Brain microvascular endothelial cell (primary cell): ENCODE results near the gene KCNQ1OT1.

ENCODE experiments used
- DNase-seq: peaks from one replicate; pipeline ENCODE4 v3.0.0-alpha.2; 2020
- H3K27ac ChIP-seq: fragments of 250-450 bp; sonication (Bioruptor Pico); 2 replicates; pipeline ENCODE4 v1.5.1; 2020; ENCODE audit warnings: mild to moderate bottlenecking, moderate library complexity
- H3K27me3 ChIP-seq: fragments of 250-450 bp; sonication (Bioruptor Pico); replicated peaks from 2 replicates; pipeline ENCODE4 v1.5.1; 2020; ENCODE audit warnings: mild to moderate bottlenecking
- H3K36me3 ChIP-seq: fragments of 250-450 bp; sonication (Bioruptor Pico); replicated peaks from 2 replicates; pipeline ENCODE4 v1.5.1; 2020; ENCODE audit warnings: mild to moderate bottlenecking
- H3K4me3 ChIP-seq: 2 replicates; pipeline ENCODE4 v1.5.1; 2011; ENCODE audit warnings: low read depth, mild to moderate bottlenecking, control low read depth, low read length, moderate library complexity
- CTCF ChIP-seq: IDR thresholded peaks from 2 replicates; pipeline ENCODE4 v1.5.1; 2011; ENCODE audit warnings: low read depth, mild to moderate bottlenecking, moderate library complexity, low read length, control low read depth, inconsistent platforms; ENCODE audit errors: missing control alignments
- in situ Hi-C: cut with HindIII; loops from 2 replicates; pipeline ENCODE4 v1.10.0; 2017; ENCODE audit warnings: low sequenced_read_pairs, low pct_ligation_motif_present

KCNQ1OT1 gene

DNA sequence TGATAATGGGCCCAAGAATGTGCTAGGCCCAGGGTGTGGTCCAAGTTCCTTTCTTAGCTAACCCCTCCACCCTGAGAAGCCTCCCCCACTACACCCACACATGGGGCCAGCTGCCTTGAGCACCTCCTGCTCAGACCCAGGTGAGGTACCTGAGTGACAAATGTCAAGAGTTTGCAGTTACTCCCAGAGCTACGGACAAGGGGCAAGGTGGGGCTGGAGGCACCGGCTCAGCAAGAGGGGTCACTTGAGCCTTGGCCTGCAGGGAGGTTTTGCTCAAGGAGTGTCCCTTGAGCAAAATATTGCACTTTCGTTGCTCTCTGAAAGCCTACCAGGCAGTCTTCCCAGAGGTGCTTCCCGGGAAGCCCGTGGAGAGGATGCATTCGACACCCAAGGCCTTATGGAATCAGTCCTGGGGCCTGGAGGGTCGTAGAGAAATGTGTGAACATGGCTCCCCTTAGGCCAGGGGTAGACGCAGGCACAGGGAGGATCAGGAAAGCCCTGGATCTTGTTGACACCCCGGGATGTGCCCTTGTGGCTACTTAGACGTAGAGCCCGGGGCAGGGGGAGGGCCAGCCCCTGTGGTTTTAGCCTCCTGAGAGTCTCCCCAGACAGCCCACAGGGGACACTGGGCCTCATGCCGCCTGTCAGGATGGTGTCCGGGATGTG, 140.8 kb downstream of the KCNQ1OT1 start:
- no peaks in the 10 kb centered on the region for H3K36me3 ChIP-seq
- DNase-seq, result no peak
- in situ Hi-C loops, result no loop called here
- no peak for TF ChIP-seq CTCF
- H3K27ac ChIP-seq, result no peak overlapping the region
- H3K27me3 ChIP-seq, result no peaks in the 10 kb centered on the region
- H3K4me3 ChIP-seq, result no peak overlapping the region

DNA sequence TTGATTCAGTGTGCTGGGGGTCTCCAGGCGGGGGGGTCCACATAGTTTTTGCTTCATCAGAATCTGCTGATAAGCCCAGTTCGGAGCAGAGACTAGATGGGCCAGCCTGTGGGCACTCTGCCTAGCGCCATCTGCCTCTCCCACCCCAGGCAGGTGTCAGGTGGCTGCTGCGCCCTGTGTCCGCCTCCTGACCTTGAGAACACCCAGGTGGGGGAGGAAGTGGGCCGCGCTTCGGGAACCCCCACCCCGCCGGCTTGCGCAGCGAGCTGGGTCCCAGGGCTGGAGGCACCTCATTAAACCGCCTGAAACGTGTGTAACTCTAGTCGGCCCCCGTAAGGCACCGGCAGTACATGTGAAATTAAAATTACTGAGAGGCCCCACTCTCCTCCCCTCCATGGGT, 141.4 kb downstream of the KCNQ1OT1 start:
- Histone ChIP-seq H3K4me3 (no peak overlapping the region), H3K27ac (no peak overlapping the region), H3K27me3 (no peaks in the 10 kb centered on the region), H3K36me3 (no peaks in the 10 kb centered on the region)
- TF ChIP-seq CTCF, result no peak
- DNase-seq, result no peak
- in situ Hi-C loops, result no loop called here
